K562 (cell line): Measurements from ENCODE around the gene SYNGR3. TPM values are rescaled to one million over a fixed set of nuclear protein-coding genes. Genes with fewer than 3 reads are reported as not detected.

Source experiments
- ATF6 ChIP-seq: sonication (generic); formaldehyde crosslinking; IDR thresholded peaks from 2 replicates; pipeline ENCODE4 v1.4.0; 2020; ENCODE audit warnings: mild to moderate bottlenecking, missing genetic modification reagents
- GMEB1 ChIP-seq: fragments of 250-450 bp; sonication (Bioruptor Pico); IDR thresholded peaks from 2 replicates; pipeline ENCODE4 v1.4.0; 2020; ENCODE audit warnings: mild to moderate bottlenecking
- HDAC6 ChIP-seq: IDR thresholded peaks from 2 replicates; pipeline ENCODE4 v1.6.1; 2012; ENCODE audit warnings: low read depth, mild to moderate bottlenecking, control low read depth, inconsistent platforms, low read length, moderate library complexity
- HDAC8 ChIP-seq: fragments of 450-650 bp; IDR thresholded peaks from 2 replicates; pipeline ENCODE4 v1.6.1; 2016; ENCODE audit warnings: mild to moderate bottlenecking, missing genetic modification characterization, moderate library complexity, missing compliant biosample characterization
- MAZ ChIP-seq, 2 experiments: fragments of 450-650 bp in 1 of 2; sonication (generic) in 1 of 2; formaldehyde crosslinking; IDR thresholded peaks in 1 of 2; conservative IDR thresholded peaks in 1 of 2; 2 replicates each; pipeline versions ENCODE4 v1.4.0 to v1.5.0; 2020; ENCODE audit warnings: mild to moderate bottlenecking in 1 of 2, missing genetic modification reagents in 1 of 2
- NFXL1 ChIP-seq: fragments of 450-650 bp; formaldehyde crosslinking; IDR thresholded peaks from 2 replicates; pipeline ENCODE4 v1.4.0; 2021; ENCODE audit warnings: mild to moderate bottlenecking
- NONO ChIP-seq, 2 experiments: fragments of 200-400 bp in 1 of 2; fragments of 450-650 bp in 1 of 2; formaldehyde crosslinking in 1 of 2; IDR thresholded peaks; 2 replicates each; pipeline ENCODE4 v1.6.1; 2017; ENCODE audit warnings: low read depth in 2 of 2, mild to moderate bottlenecking in 2 of 2, moderate library complexity in 2 of 2, low read length in 1 of 2
- PCBP2 ChIP-seq: fragments of 200-400 bp; formaldehyde crosslinking; IDR thresholded peaks from 2 replicates; pipeline ENCODE4 v1.6.1; 2018; ENCODE audit warnings: low read length, low read depth, mild to moderate bottlenecking, moderate library complexity; ENCODE audit not compliant: poor library complexity, severe bottlenecking
- POLR2B ChIP-seq: fragments of 450-650 bp; IDR thresholded peaks from 2 replicates; pipeline ENCODE4 v1.6.1; 2018; ENCODE audit warnings: low read depth; ENCODE audit not compliant: partially characterized antibody
- ZNF347 ChIP-seq: fragments of 450-650 bp; formaldehyde crosslinking; IDR thresholded peaks from 2 replicates; pipeline ENCODE4 v1.4.0; 2020; ENCODE audit warnings: low read depth, mild to moderate bottlenecking, moderate library complexity
- polyA plus RNA-seq, 8 experiments: library from polyadenylated mRNA; depleted of rRNA in 4 of 8; stranded (reverse) in 5 of 8; unstranded in 3 of 8; fragments of >200 nt; fragmentation: Nextera tagmentation in 2 of 8; fragmentation: Illumina TruSeq in 1 of 8; extraction: Ambion mirVana in 2 of 8; extraction: Trizol in 1 of 8; gene quantifications; 2 replicates each; pipeline versions ENCODE4 v1.2.1 to v1.2.3, GENCODE V29; 2011 to 2014; ENCODE audit warnings: inconsistent platforms in 1 of 8, missing spikeins in 1 of 8
- total RNA-seq, 7 experiments: library from RNA; depleted of rRNA in 6 of 7; stranded (reverse); fragments of >200 nt in 6 of 7; fragmentation: Illumina TruSeq in 2 of 7; extraction: Trizol in 2 of 7; gene quantifications; 2 replicates each; pipeline versions ENCODE4 v1.2.1 to v1.2.3, GENCODE V29; 2011 to 2021; ENCODE audit warnings: low replicate concordance in 1 of 7
- TF ChIP-seq, protein P1 (sequence below): fragments of 450-650 bp; formaldehyde crosslinking; IDR thresholded peaks from 2 replicates; pipeline ENCODE4 v1.4.0; 2022; ENCODE audit warnings: mild to moderate bottlenecking, moderate library complexity

SYNGR3 gene
- total and polyA plus RNA-seq, 9 of the 15 experiments (the other 6 are each of a cell fraction or from before 2014, with no cell fraction given), result 3.7 to 69.2 (median 36.3) TPM

GRCh38 chr16:1991948-1992703, 2.4 kb downstream of the SYNGR3 start (continued):
- TF ChIP-seq GMEB1 (CRISPR knock-in tag), result 0 out of 2 replicates have a peak, but pooled peaks have one; percentile 47
- TF ChIP-seq HDAC8 (tag), result no peak
- peak; percentile 95; the same call in 1 of the 2 replicates for TF ChIP-seq ATF6 (CRISPR knock-in tag)
- TF ChIP-seq, protein P1, sequence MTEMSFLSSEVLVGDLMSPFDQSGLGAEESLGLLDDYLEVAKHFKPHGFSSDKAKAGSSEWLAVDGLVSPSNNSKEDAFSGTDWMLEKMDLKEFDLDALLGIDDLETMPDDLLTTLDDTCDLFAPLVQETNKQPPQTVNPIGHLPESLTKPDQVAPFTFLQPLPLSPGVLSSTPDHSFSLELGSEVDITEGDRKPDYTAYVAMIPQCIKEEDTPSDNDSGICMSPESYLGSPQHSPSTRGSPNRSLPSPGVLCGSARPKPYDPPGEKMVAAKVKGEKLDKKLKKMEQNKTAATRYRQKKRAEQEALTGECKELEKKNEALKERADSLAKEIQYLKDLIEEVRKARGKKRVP (CRISPR knock-in tag), result no peak
- peak in 1 of 2 experiments; percentile 80; a peak in 2 of 4 replicates for TF ChIP-seq NONO (IDR thresholded peaks at IDR 0.05; ENCODE audit: low read depth in 2 of 2, low read length in 1 of 2)
- TF ChIP-seq MAZ (CRISPR knock-in tag; conservative IDR thresholded peaks at IDR 0.05 in 1 of 2, IDR thresholded peaks at IDR 0.05 in 1 of 2), result peak; percentile 57 to 77
- TF ChIP-seq ZNF347 (CRISPR knock-in tag), result no peak
- TF ChIP-seq PCBP2, result no peak
- TF ChIP-seq NFXL1 (CRISPR knock-in tag), result no peak
- TF ChIP-seq HDAC6, result no peak
- peak; percentile 40 for TF ChIP-seq POLR2B
